Upper lobe of right lung (tissue), 1 donor: Measurements from ENCODE around the gene RBM34. TPM values are rescaled to one million over a fixed set of nuclear protein-coding genes. Genes with fewer than 3 reads are reported as not detected.

Experiments used
- ATAC-seq: fragments of 200-7000 bp; cut with Tn5 transposase; one replicate; pipeline ENCODE4 v1.9.1; 2020; ENCODE audit warnings: mild to moderate bottlenecking, moderate library complexity
- DNase-seq: peaks from one replicate; pipeline ENCODE4 v3.0.0-alpha.2; 2020
- H3K27ac ChIP-seq: fragments of 200-600 bp; one replicate; pipeline ENCODE4 v1.8.0; 2022
- H3K27me3 ChIP-seq: fragments of 200-600 bp; one replicate; pipeline ENCODE4 v1.8.0; 2022; ENCODE audit warnings: mild to moderate bottlenecking
- H3K36me3 ChIP-seq: fragments of 200-600 bp; one replicate; pipeline ENCODE4 v1.8.0; 2022
- H3K4me1 ChIP-seq: fragments of 200-600 bp; one replicate; pipeline ENCODE4 v1.8.0; 2022
- H3K4me3 ChIP-seq: fragments of 200-600 bp; one replicate; pipeline ENCODE4 v1.8.0; 2022; ENCODE audit warnings: mild to moderate bottlenecking
- H3K9me3 ChIP-seq: fragments of 200-600 bp; one replicate; pipeline ENCODE4 v1.8.0; 2022
- intact Hi-C: fragments of 100-400 bp; cut with DNase I; formaldehyde crosslinking; loops from one replicate; pipeline ENCODE4 v1.11.0; 2022
- total RNA-seq: library from RNA; stranded (reverse); fragmentation: NEBNext Ultra II Directional; extraction: Animal tissue kit (Norgen Biotek cat#: 25700); gene quantifications from one replicate; pipeline ENCODE4 v1.2.1, GENCODE V29; 2021
- TF ChIP-seq, protein P1 (sequence below): fragments of 200-600 bp; IDR thresholded peaks from one replicate; pipeline ENCODE4 v1.8.0; 2022; ENCODE audit warnings: antibody characterized with exemption
- donor health status: DM: no; HTN: yes; CAD: no; lungs with severe emphysema.

RBM34 gene
- total RNA-seq, 1 donor from 2014 or later: 60.5 TPM

DNA sequence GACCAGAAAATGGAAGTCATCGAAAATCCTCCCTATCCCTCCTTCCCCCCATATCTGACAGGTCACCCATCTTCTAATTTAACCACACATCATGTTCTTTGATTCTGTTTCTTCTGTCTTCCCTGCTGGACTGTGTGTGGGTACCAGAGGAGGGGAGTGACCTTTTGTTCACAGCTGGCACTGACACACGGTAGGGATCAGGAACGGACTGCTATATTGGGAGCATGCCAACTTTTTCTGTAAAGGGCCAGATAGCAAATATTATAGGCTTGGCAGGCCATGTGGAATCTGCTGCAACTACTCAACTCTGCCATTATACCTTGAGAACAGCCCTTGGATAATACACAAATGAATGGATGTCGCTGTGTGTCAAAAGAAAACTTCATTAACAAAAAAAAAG, 24.9 kb downstream of the RBM34 start:
- H3K4me3 ChIP-seq: no peak overlapping the region
- intact Hi-C loops: no loop called here
- TF ChIP-seq, protein P1, sequence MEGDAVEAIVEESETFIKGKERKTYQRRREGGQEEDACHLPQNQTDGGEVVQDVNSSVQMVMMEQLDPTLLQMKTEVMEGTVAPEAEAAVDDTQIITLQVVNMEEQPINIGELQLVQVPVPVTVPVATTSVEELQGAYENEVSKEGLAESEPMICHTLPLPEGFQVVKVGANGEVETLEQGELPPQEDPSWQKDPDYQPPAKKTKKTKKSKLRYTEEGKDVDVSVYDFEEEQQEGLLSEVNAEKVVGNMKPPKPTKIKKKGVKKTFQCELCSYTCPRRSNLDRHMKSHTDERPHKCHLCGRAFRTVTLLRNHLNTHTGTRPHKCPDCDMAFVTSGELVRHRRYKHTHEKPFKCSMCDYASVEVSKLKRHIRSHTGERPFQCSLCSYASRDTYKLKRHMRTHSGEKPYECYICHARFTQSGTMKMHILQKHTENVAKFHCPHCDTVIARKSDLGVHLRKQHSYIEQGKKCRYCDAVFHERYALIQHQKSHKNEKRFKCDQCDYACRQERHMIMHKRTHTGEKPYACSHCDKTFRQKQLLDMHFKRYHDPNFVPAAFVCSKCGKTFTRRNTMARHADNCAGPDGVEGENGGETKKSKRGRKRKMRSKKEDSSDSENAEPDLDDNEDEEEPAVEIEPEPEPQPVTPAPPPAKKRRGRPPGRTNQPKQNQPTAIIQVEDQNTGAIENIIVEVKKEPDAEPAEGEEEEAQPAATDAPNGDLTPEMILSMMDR: no peak
- no peak overlapping the region for H3K27ac ChIP-seq
- ATAC-seq (no peak), DNase-seq (no peak)
- no peaks in the 10 kb centered on the region for H3K4me1 ChIP-seq
- peaks cover 76% of the 10 kb centered on the region for H3K36me3 ChIP-seq
- no peaks in the 10 kb centered on the region for H3K27me3 ChIP-seq
- no peaks in the 10 kb centered on the region for H3K9me3 ChIP-seq

DNA sequence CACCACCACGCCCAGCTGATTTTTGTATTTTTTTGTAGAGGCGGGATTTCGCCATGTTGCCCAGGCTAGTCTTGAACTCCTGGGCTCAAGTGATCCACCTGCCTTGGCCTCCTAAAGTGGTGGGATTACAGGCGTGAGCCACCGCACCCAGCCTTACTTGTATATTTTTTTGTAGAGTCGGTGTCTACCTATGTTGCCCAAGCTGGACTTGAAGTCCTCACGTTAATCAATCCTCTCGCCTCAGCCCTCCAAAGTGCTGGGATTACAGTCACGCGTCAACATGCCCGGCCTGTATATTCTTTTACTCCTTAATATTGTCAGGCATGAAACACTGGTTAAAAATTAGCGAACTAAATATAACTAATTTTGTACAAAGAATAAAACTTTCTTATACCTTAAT, 26.9 kb downstream of the RBM34 start:
- ATAC-seq (no peak), DNase-seq (no peak)
- intact Hi-C loops: no loop called here
- peaks cover 70% of the 10 kb centered on the region for H3K36me3 ChIP-seq
- H3K4me3 ChIP-seq: no peak overlapping the region
- no peaks in the 10 kb centered on the region for H3K9me3 ChIP-seq
- no peaks in the 10 kb centered on the region for H3K4me1 ChIP-seq
- no peak overlapping the region for H3K27ac ChIP-seq
- no peaks in the 10 kb centered on the region for H3K27me3 ChIP-seq
- TF ChIP-seq, protein P1: no peak

DNA sequence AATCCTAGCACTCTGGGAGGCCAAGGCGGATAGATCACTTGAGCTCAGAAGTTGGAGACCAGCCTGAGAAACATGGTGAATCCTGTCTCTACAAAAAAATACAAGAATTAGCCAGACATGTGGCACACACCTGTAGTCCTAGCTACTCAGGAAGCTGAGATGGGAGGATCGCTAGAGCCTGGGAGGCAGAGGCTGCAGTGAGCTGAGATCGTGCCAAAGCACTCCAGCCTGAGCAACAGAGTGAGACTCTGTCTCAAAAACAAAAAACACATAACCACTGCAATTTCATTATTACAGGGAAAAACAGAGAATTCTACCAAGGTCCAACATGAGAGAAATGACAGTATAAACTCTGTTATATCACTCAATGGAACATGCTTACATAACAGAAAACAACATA, 28.0 kb downstream of the RBM34 start:
- TF ChIP-seq, protein P1: no peak
- Histone ChIP-seq H3K4me1 (no peaks in the 10 kb centered on the region), H3K27ac (no peak overlapping the region), H3K27me3 (no peaks in the 10 kb centered on the region), H3K9me3 (no peaks in the 10 kb centered on the region), H3K4me3 (no peak overlapping the region), H3K36me3 (peaks cover 59% of the 10 kb centered on the region)
- ATAC-seq (no peak), DNase-seq (no peak)
- intact Hi-C loops: no loop called here

DNA sequence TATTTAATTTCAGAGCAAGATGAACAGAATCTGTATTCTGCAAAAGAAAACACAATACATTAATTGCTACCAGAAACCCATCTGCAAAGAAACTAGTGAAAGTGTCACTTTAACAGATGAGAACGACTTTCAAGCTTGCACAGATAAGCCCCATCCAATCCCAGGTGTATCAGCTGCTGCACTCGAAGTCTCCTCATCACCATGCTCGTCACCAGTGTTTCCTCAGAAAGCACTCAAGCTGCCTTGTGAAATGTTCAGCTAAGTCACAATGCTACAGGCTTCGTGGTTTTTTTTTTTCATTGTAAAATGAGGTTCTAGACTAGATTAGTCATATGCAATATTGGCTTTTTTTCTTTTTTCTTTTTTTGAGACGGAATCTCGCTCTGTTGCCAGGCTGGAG, 29.1 kb downstream of the RBM34 start:
- TF ChIP-seq, protein P1: no peak
- Histone ChIP-seq H3K4me3 (no peak overlapping the region), H3K36me3 (peaks cover 48% of the 10 kb centered on the region), H3K4me1 (peaks cover 7% of the 10 kb centered on the region), H3K27me3 (no peaks in the 10 kb centered on the region), H3K27ac (no peak overlapping the region), H3K9me3 (no peaks in the 10 kb centered on the region)
- DNase-seq: no peak
- intact Hi-C loops: no loop called here
- no peak for ATAC-seq

DNA sequence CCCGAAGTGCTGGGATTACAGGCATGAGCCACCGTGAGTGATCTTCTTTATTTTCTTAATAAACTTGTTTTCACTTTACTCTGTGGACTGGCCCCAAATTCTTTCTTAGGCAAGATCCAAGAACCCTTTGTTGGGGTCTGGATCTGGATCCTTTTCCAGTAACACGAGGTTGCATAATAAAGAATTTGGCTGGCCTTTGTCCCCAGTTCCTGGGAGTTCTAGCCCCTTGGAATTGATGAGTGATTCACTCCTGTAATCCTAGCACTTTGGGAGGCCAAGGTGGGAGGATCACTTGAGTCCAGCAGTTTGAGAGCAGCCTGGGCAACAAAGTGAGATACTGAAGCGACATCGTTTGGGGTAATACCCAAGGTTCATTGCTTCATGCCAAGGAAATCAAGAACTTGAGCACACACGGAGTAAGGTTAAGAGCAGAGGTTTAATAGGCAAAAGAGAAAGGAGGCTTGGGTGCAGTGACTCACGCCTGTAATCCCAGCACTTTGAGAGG, 30.2 kb downstream of the RBM34 start:
- Histone ChIP-seq H3K27ac (no peak overlapping the region), H3K4me1 (peaks cover 17% of the 10 kb centered on the region), H3K27me3 (no peaks in the 10 kb centered on the region), H3K36me3 (peaks cover 41% of the 10 kb centered on the region), H3K4me3 (no peak overlapping the region), H3K9me3 (no peaks in the 10 kb centered on the region)
- no peak for ATAC-seq
- TF ChIP-seq, protein P1: no peak
- DNase-seq: no peak
- intact Hi-C loops: no loop called here
